Transverse colon (tissue), 4 donors: ENCODE data around the gene LZIC. TPM values are rescaled to one million over a fixed set of nuclear protein-coding genes. Genes with fewer than 3 reads are reported as not detected.

Source experiments
- DNase-seq: peaks from one replicate; pipeline ENCODE4 v3.0.0-alpha.2; 2019
- H3K27ac ChIP-seq, 4 donors: fragments of 200-600 bp; sonication (generic); 2 replicates each; pipeline ENCODE4 v1.5.1; 2016 to 2018; ENCODE audit warnings: inconsistent platforms in 4 of 4
- H3K27me3 ChIP-seq: fragments of 200-600 bp; sonication (generic); 2 replicates; pipeline ENCODE4 v1.5.1; 2017; ENCODE audit warnings: inconsistent platforms
- H3K36me3 ChIP-seq, 4 donors: fragments of 200-600 bp; sonication (generic); 2 replicates each; pipeline ENCODE4 v1.5.1; 2017 to 2019; ENCODE audit warnings: inconsistent platforms in 4 of 4
- H3K4me1 ChIP-seq, 4 donors: fragments of 200-600 bp; sonication (generic); 2 replicates each; pipeline ENCODE4 v1.5.1; 2017 to 2020; ENCODE audit warnings: inconsistent platforms in 4 of 4
- H3K4me3 ChIP-seq, 4 donors: fragments of 200-600 bp; sonication (generic); 1 replicate in 1 of 4; 2 replicates in 3 of 4; pipeline versions ENCODE4 v1.5.1 to v1.6.1; 2017 to 2019; ENCODE audit warnings: inconsistent platforms in 4 of 4
- H3K9me3 ChIP-seq, 2 donors: fragments of 200-600 bp; sonication (generic); 2 replicates each; pipeline ENCODE4 v1.5.1; 2017 to 2019; ENCODE audit warnings: inconsistent platforms in 2 of 2
- EP300 ChIP-seq: sonication (generic); formaldehyde crosslinking; IDR thresholded peaks from one replicate; pipeline ENCODE4 v1.6.1; 2017; ENCODE audit warnings: antibody characterized with exemption, low read depth
- POLR2A ChIP-seq: fragments of 450-650 bp; IDR thresholded peaks from one replicate; pipeline ENCODE4 v1.6.1; 2016; ENCODE audit warnings: antibody characterized with exemption, mild to moderate bottlenecking, moderate library complexity
- POLR2AphosphoS5 ChIP-seq, 3 donors: sonication (generic); formaldehyde crosslinking; IDR thresholded peaks; one replicate each; pipeline ENCODE4 v1.6.1; 2016; ENCODE audit warnings: antibody characterized with exemption in 3 of 3
- WGBS, 2 donors: methylation state at CpG; one replicate each; pipeline ENCODE4 v1.1.5; 2018; ENCODE audit warnings: low coverage in 1 of 2; 5-methylcytosine and 5-hydroxymethylcytosine counted together
- in situ Hi-C, 4 donors: fragments of 200-750 bp; cut with MboI; loops; one replicate each; pipeline versions ENCODE4 v1.15.0 to v1.15.1; 2017; ENCODE audit warnings: low sequenced_read_pairs in 3 of 4, low pct_ligation_motif_present in 1 of 4, low pct_unique_long_range_greater_than_20kb in 1 of 4
- intact Hi-C: fragments of 100-400 bp; cut with DNase I; formaldehyde crosslinking; loops from one replicate; pipeline ENCODE4 v1.15.1; 2023; ENCODE audit warnings: low total_unique reads
- total RNA-seq, 4 donors: library from RNA; depleted of rRNA; stranded (reverse); fragments of >200 nt; gene quantifications; one replicate each; pipeline ENCODE4 v1.1.0, GENCODE V29; 2016
- TF ChIP-seq, protein P1 (sequence below), 5 experiments: fragments of 200-600 bp in 3 of 5; fragments of 450-650 bp in 2 of 5; sonication (generic) in 3 of 5; IDR thresholded peaks; 1 replicate in 2 of 5; 2 replicates in 3 of 5; pipeline ENCODE4 v1.5.1; 2016 to 2017; ENCODE audit warnings: antibody characterized with exemption in 5 of 5, inconsistent platforms in 3 of 5, mild to moderate bottlenecking in 2 of 5, moderate library complexity in 1 of 5

LZIC gene
- total RNA-seq, 4 donors from 2014 or later, result 10.7 to 41.0 (median 26.6) TPM

GRCh38 chr1:9916452-9916851 is 26.7 kb downstream of the LZIC start:
- TF ChIP-seq POLR2AphosphoS5 (IDR thresholded peaks at IDR 0.05) (no peak), EP300 (no peak), POLR2A (no peak)
- TF ChIP-seq, protein P1, sequence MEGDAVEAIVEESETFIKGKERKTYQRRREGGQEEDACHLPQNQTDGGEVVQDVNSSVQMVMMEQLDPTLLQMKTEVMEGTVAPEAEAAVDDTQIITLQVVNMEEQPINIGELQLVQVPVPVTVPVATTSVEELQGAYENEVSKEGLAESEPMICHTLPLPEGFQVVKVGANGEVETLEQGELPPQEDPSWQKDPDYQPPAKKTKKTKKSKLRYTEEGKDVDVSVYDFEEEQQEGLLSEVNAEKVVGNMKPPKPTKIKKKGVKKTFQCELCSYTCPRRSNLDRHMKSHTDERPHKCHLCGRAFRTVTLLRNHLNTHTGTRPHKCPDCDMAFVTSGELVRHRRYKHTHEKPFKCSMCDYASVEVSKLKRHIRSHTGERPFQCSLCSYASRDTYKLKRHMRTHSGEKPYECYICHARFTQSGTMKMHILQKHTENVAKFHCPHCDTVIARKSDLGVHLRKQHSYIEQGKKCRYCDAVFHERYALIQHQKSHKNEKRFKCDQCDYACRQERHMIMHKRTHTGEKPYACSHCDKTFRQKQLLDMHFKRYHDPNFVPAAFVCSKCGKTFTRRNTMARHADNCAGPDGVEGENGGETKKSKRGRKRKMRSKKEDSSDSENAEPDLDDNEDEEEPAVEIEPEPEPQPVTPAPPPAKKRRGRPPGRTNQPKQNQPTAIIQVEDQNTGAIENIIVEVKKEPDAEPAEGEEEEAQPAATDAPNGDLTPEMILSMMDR (IDR thresholded peaks at IDR 0.05), result no peak
- DNase-seq, result no peak
- Histone ChIP-seq H3K36me3 (no peaks in the 10 kb centered on the region), H3K27me3 (no peaks in the 10 kb centered on the region), H3K9me3 (no peaks in the 10 kb centered on the region), H3K4me1 (peaks cover 2 to 11% (median 10%) of the 10 kb centered on the region in 4 donors), H3K4me3 (no peak overlapping the region), H3K27ac (no peak overlapping the region)
- intact Hi-C loops, result no loop called here
- in situ Hi-C loops, result no loop called here
- 79 to 95% methylated on average over 2 of the region's 2 CpGs for WGBS, 2 donors

GRCh38 chr1:9914610-9914937 is 28.6 kb downstream of the LZIC start:
- intact Hi-C loops, result no loop called here
- Histone ChIP-seq H3K36me3 (no peaks in the 10 kb centered on the region), H3K4me3 (no peak overlapping the region), H3K27ac (no peak overlapping the region), H3K9me3 (no peaks in the 10 kb centered on the region), H3K27me3 (no peaks in the 10 kb centered on the region), H3K4me1 (peaks cover 6 to 18% (median 15%) of the 10 kb centered on the region in 4 donors)
- in situ Hi-C loops, result no loop called here
- TF ChIP-seq, protein P1 (IDR thresholded peaks at IDR 0.05), result peak in 1 of 5 experiments; percentile 18
- TF ChIP-seq POLR2AphosphoS5 (IDR thresholded peaks at IDR 0.05), result no peak
- no peak for DNase-seq
- 57 to 72% methylated on average over 1 to 2 of the region's 2 CpGs for WGBS, 2 donors

GRCh38 chr1:9912264-9912936 is 30.8 kb downstream of the LZIC start:
- Histone ChIP-seq H3K27me3 (no peaks in the 10 kb centered on the region), H3K4me1 (peaks cover 6 to 30% (median 26%) of the 10 kb centered on the region in 4 donors), H3K27ac (peak overlapping the region; percentile 93 to 97 (median 94)), H3K4me3 (no peak overlapping the region), H3K36me3 (no peaks in the 10 kb centered on the region), H3K9me3 (no peaks in the 10 kb centered on the region)
- intact Hi-C loops (no loop called here), in situ Hi-C loops (no loop called here)
- WGBS, 2 donors, result 74% methylated on average over 11 to 12 of the region's 12 CpGs
- no peak for TF ChIP-seq POLR2A
- peak; percentile 10 for DNase-seq

- peak; percentile 100 for DNase-seq
- H3K27me3 ChIP-seq, result no peaks in the 10 kb centered on the region
- H3K4me1 ChIP-seq, result peaks cover 6 to 32% (median 26%) of the 10 kb centered on the region in 4 donors
- no peaks in the 10 kb centered on the region for H3K9me3 ChIP-seq
- TF ChIP-seq, protein P1 (IDR thresholded peaks at IDR 0.05), result peak in 1 of 5 experiments; percentile 14
- TF ChIP-seq POLR2AphosphoS5 (IDR thresholded peaks at IDR 0.05), result peak; percentile 87 to 94 (median 89)
- no peak for TF ChIP-seq EP300
- peak; percentile 94 for TF ChIP-seq POLR2A
- WGBS, 2 donors, result 0 to 1% methylated on average over 9 to 36 of the region's 45 CpGs
- no peaks in the 10 kb centered on the region for H3K36me3 ChIP-seq
- in situ Hi-C loops, result no loop called here
- H3K27ac ChIP-seq, result peak overlapping the region; percentile 93 to 97 (median 94)
- intact Hi-C loops, result no loop called here
- H3K4me3 ChIP-seq, result peak overlapping the region; percentile 37 to 68 (median 45)
Measured at GRCh38 chr1:9910423-9911178, 32.6 kb downstream of the LZIC start.
